K562 (cell line): ENCODE data around the gene NRN1L. TPM values are rescaled to one million over a fixed set of nuclear protein-coding genes. Genes with fewer than 3 reads are reported as not detected.

Source experiments
- DMBX1 ChIP-seq: fragments of 250-450 bp; sonication (Bioruptor Pico); IDR thresholded peaks from 2 replicates; pipeline ENCODE4 v1.8.0; 2022; ENCODE audit warnings: inconsistent platforms, mild to moderate bottlenecking, moderate library complexity, borderline replicate concordance
- ERF ChIP-seq: fragments of 450-650 bp; formaldehyde crosslinking; IDR thresholded peaks from 2 replicates; pipeline ENCODE4 v1.4.0; 2020; ENCODE audit warnings: mild to moderate bottlenecking, mixed read lengths
- HDAC3 ChIP-seq: fragments of 450-650 bp; IDR thresholded peaks from 2 replicates; pipeline ENCODE4 v1.6.1; 2018; ENCODE audit warnings: borderline replicate concordance, mild to moderate bottlenecking, moderate library complexity; ENCODE audit not compliant: partially characterized antibody
- HNRNPH1 ChIP-seq: fragments of 200-400 bp; formaldehyde crosslinking; optimal IDR thresholded peaks from 2 replicates; pipeline ENCODE3; 2017; ENCODE audit warnings: low read depth, mild to moderate bottlenecking, low read length, moderate library complexity
- ZNF175 ChIP-seq: fragments of 200-800 bp; sonication (Bioruptor generic); IDR thresholded peaks from 2 replicates; pipeline ENCODE4 v1.6.1; 2016; ENCODE audit warnings: low read depth, mild to moderate bottlenecking, missing genetic modification characterization, missing compliant biosample characterization
- ZSCAN29 ChIP-seq: fragments of 450-650 bp; IDR thresholded peaks from 2 replicates; pipeline ENCODE4 v1.6.1; 2017
- polyA plus RNA-seq, 8 experiments: library from polyadenylated mRNA; depleted of rRNA in 4 of 8; stranded (reverse) in 5 of 8; unstranded in 3 of 8; fragments of >200 nt; fragmentation: Nextera tagmentation in 2 of 8; fragmentation: Illumina TruSeq in 1 of 8; extraction: Ambion mirVana in 2 of 8; extraction: Trizol in 1 of 8; gene quantifications; 2 replicates each; pipeline versions ENCODE4 v1.2.1 to v1.2.3, GENCODE V29; 2011 to 2014; ENCODE audit warnings: inconsistent platforms in 1 of 8, missing spikeins in 1 of 8
- total RNA-seq, 7 experiments: library from RNA; depleted of rRNA in 6 of 7; stranded (reverse); fragments of >200 nt in 6 of 7; fragmentation: Illumina TruSeq in 2 of 7; extraction: Trizol in 2 of 7; gene quantifications; 2 replicates each; pipeline versions ENCODE4 v1.2.1 to v1.2.3, GENCODE V29; 2011 to 2021; ENCODE audit warnings: low replicate concordance in 1 of 7
- TF ChIP-seq, protein P1 (sequence below): sonication (generic); formaldehyde crosslinking; IDR thresholded peaks from 2 replicates; pipeline ENCODE4 v1.8.0; 2022; ENCODE audit warnings: mild to moderate bottlenecking, missing genetic modification reagents
- TF ChIP-seq, protein P2 (sequence below): fragments of 200-800 bp; sonication (Bioruptor generic); IDR thresholded peaks from 2 replicates; pipeline ENCODE4 v1.6.1; 2017; ENCODE audit warnings: missing genetic modification characterization, missing compliant biosample characterization
- TF ChIP-seq, protein P3 (sequence below): fragments of 450-650 bp; IDR thresholded peaks from 2 replicates; pipeline ENCODE4 v1.7.0; 2016; ENCODE audit warnings: borderline replicate concordance
- TF ChIP-seq, protein P4 (sequence below): sonication (generic); formaldehyde crosslinking; IDR thresholded peaks from 2 replicates; pipeline ENCODE4 v1.8.0; 2022; ENCODE audit warnings: mild to moderate bottlenecking, missing genetic modification reagents

NRN1L gene
- total and polyA plus RNA-seq, 9 of the 15 experiments (the other 6 are each of a cell fraction or from before 2014, with no cell fraction given) = 0.22 to 0.86 (median 0.61) TPM; not detected in 5

DNA sequence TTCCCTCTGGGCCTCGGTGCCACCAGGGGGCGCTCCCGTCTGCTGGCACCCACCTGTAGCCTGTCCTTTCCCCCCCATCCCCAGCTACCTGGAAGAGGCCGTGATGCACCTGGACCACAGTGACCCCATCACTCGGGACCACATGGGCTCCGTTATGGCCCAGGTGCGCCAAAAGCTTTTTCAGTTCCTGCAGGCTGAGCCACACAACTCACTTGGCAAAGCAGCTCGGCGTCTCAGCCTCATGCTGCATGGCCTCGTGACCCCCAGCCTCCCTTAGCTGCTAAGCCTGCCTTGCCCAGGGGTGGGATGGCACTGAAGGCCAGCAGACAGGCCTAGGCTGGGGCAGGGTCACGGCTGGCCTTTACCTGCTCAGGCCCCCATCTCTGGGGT lies 818 bp upstream of the NRN1L start (continued):
- TF ChIP-seq HDAC3 (no peak), DMBX1 (CRISPR knock-in tag) (no peak), ZNF175 (no peak), ZSCAN29 (no peak), ERF (CRISPR knock-in tag) (no peak), HNRNPH1 (no peak)
- TF ChIP-seq, protein P1, sequence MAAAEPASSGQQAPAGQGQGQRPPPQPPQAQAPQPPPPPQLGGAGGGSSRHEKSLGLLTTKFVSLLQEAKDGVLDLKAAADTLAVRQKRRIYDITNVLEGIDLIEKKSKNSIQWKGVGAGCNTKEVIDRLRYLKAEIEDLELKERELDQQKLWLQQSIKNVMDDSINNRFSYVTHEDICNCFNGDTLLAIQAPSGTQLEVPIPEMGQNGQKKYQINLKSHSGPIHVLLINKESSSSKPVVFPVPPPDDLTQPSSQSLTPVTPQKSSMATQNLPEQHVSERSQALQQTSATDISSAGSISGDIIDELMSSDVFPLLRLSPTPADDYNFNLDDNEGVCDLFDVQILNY (CRISPR knock-in tag) = no peak
- TF ChIP-seq, protein P2, sequence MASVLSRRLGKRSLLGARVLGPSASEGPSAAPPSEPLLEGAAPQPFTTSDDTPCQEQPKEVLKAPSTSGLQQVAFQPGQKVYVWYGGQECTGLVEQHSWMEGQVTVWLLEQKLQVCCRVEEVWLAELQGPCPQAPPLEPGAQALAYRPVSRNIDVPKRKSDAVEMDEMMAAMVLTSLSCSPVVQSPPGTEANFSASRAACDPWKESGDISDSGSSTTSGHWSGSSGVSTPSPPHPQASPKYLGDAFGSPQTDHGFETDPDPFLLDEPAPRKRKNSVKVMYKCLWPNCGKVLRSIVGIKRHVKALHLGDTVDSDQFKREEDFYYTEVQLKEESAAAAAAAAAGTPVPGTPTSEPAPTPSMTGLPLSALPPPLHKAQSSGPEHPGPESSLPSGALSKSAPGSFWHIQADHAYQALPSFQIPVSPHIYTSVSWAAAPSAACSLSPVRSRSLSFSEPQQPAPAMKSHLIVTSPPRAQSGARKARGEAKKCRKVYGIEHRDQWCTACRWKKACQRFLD (CRISPR knock-in tag) = no peak
- TF ChIP-seq, protein P3, sequence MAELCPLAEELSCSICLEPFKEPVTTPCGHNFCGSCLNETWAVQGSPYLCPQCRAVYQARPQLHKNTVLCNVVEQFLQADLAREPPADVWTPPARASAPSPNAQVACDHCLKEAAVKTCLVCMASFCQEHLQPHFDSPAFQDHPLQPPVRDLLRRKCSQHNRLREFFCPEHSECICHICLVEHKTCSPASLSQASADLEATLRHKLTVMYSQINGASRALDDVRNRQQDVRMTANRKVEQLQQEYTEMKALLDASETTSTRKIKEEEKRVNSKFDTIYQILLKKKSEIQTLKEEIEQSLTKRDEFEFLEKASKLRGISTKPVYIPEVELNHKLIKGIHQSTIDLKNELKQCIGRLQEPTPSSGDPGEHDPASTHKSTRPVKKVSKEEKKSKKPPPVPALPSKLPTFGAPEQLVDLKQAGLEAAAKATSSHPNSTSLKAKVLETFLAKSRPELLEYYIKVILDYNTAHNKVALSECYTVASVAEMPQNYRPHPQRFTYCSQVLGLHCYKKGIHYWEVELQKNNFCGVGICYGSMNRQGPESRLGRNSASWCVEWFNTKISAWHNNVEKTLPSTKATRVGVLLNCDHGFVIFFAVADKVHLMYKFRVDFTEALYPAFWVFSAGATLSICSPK = no peak
- TF ChIP-seq, protein P4, sequence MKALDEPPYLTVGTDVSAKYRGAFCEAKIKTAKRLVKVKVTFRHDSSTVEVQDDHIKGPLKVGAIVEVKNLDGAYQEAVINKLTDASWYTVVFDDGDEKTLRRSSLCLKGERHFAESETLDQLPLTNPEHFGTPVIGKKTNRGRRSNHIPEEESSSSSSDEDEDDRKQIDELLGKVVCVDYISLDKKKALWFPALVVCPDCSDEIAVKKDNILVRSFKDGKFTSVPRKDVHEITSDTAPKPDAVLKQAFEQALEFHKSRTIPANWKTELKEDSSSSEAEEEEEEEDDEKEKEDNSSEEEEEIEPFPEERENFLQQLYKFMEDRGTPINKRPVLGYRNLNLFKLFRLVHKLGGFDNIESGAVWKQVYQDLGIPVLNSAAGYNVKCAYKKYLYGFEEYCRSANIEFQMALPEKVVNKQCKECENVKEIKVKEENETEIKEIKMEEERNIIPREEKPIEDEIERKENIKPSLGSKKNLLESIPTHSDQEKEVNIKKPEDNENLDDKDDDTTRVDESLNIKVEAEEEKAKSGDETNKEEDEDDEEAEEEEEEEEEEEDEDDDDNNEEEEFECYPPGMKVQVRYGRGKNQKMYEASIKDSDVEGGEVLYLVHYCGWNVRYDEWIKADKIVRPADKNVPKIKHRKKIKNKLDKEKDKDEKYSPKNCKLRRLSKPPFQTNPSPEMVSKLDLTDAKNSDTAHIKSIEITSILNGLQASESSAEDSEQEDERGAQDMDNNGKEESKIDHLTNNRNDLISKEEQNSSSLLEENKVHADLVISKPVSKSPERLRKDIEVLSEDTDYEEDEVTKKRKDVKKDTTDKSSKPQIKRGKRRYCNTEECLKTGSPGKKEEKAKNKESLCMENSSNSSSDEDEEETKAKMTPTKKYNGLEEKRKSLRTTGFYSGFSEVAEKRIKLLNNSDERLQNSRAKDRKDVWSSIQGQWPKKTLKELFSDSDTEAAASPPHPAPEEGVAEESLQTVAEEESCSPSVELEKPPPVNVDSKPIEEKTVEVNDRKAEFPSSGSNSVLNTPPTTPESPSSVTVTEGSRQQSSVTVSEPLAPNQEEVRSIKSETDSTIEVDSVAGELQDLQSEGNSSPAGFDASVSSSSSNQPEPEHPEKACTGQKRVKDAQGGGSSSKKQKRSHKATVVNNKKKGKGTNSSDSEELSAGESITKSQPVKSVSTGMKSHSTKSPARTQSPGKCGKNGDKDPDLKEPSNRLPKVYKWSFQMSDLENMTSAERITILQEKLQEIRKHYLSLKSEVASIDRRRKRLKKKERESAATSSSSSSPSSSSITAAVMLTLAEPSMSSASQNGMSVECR = no peak
